ENCODE data around the gene PKD2L1. TPM values are rescaled to one million over a fixed set of nuclear protein-coding genes. Genes with fewer than 3 reads are reported as not detected.
A peak's percentile ranks its signal among the peaks of the same experiment; 100 is the strongest.

PKD2L1 gene
- total RNA-seq, 1 experiment from 2014 or later: not detected

DNA sequence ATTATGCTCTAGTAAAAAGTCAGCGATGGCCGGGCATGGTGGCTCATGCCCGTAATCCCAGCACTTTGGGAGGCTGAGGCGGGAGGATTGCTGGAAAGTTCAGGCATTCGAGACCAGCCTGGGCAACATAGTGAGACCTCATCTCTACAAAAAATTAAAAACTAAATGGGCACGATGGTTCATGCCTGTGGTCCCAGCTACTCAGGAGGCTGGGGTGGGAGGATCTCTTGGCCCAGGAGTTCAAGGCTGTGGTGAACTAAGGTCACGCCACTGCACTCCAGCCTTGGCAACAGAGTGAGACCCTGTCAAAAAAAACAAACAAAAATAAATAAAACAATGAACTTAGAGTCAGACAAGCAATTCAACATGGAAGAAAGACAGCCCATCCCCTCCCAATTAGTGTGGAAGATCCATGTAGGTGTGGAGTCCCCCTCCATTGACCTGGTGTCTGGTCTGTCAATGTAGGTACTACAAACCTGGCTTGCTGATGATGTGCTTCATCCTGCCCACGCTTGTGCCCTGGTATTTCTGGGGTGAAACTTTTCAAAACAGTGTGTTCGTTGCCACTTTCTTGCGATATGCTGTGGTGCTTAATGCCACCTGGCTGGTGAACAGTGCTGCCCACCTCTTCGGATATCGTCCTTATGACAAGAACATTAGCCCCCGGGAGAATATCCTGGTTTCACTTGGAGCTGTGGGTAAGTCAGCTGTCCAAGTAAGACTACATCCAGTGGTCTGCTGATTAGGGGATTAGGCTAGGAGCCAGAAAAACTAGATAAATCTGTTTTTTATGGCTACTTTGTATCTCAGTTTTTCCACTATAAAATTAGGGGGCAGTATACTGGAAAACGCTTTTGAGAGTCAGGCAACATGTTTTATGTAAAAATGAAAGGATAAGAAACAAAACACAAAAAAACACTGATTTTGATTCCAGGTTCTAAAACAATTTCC, 26.3 kb upstream of the PKD2L1 start:
- DNase-seq (ENCODE audit: low spot score): no peak

DNA sequence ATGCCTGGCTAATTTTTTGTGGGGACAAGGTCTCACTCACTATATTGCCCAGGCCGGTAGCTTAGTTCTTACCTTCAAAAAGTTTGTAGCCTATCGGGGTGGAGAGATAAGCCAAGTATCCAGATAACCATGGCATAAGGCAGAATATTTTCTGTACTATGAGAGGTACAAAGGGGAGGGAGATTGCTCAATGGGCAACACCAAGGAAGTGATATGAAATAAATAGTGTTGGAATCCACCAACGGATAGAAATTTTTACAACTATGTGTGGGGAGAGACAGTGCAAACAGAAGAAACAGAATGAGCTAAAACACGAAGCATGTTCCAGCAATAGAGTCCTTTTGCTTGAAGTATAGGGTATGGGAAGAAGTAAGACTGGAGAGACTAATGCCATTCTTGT, 25.1 kb upstream of the PKD2L1 start:
- DNase-seq (ENCODE audit: low spot score): no peak

DNA sequence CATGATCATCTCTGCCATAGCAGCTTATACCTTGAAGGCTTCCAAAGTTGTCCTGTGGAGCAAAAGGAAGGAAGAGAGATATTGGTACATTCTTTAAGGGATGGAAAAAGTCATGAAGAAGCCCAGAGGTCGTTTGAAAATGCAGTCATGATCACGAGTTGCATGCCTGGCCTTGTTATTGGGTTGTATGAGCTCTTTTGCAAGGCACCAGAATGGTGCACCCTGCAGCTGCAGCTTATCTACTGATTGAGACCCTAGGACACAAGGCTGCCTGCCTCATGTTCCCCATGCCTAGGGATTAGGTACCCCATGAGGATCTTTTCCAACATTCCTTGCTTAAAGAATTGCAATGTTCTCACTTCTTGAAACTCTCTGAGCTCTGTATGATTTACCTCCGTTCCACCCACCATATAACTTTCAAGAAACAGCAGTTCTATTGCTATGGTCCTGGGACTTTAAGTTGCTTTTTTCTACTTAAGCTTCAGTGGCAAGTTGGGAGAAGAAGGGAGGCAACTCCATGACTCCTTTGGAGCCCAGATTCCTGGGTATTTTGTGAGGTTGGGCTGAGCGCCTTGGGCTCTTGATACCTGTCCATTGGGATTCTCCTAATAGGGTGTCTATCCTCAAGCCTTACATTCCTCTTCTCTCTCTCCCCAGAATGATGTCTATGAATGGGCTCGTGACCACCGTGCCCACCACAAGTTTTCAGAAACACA, 23.9 kb upstream of the PKD2L1 start:
- no peak for DNase-seq (ENCODE audit: low spot score)

DNA sequence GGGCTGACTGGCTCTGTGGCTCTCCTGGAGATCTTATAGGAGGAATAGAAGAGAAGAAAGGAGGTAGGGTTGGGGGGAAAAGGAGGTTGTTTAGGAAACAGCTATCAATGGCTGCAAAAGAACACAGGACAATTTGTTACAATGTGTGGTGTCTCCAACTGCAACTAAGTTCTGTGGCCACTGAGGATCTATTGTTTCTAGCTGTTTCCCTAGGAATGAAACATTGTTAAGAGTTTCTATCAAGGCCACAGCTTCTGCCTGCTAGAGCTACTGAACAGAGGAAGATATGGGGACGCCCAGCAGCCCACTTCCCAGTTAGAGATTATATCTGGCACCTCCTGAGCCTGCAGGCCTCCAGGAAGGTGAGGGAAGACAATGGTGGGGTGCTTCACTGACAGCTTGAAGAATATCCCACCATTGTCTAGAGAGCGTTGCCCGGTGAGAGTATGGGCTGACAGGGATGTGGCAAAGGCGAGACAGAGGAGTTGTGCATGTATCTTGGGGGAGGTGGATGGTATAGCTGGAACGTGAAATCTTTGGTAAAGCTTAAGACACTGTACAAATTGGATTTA, 21.0 kb upstream of the PKD2L1 start:
- DNase-seq (ENCODE audit: low spot score): no peak

DNA sequence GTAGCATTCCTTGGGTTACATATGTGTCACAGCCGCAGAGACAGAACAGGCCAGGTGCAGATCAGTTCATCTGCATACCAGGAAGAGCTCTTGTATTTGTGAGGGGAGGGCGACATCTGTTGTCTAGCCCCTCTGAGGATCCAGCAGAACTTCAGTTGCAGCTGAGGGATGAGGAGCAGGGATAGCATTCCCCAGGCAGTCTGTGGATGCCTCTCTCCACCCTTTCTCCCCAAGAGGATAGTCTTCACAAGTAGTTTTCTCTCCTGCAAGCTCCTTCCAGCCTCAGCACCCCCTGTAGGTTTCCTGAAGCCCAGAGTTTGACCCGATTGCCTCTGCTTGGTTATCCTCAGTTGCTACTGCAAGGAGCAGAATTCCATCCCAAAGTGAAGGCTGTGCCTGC, 19.6 kb upstream of the PKD2L1 start:
- no peak for DNase-seq (ENCODE audit: low spot score)

DNA sequence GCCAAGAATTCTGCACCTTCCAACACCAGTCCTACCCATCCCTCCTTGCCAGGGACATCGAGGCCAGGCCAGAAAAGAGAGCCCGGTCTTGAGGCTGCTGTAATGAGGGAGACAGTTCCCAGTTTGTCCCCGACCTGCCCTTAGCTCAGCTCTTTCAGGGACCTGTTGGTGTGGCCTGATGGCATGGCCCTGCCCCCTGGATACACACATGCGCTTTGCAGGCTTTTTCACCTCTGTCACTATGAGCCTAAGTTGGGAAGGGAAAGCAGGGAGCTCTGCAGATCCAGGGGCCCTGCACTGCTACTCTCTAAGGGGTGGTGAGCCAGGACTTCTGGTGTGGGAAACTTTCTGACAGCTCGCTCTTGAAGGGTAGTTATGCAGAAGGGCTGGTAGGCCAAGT, 19.1 kb upstream of the PKD2L1 start:
- no peak for DNase-seq (ENCODE audit: low spot score)

DNA sequence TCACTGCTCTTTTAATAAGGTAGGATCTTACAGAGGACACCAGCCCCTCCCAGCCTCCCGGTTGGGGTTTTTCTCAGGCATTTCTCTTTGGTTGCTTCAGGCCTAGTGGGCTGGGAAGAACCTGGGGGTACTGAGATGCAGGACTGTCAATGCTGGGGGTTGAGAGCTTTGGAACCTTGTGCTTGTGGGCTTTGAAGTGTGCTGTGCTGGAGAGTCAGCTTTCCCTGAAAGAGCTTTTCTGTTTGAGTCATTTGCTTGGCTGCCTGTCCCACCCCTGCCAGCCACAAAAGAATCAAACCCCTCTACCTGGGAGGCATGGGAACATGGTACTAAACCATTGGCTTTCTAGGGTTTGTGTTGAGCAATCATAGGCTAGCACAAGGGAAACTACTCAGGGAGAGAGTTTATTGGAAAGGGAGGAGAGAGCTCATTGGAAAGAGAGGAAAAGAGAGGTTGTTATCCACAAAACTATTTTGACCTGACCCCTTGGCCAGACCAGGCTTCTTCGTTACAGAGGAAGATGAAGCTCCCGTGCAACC, 18.4 kb upstream of the PKD2L1 start:
- no peak for DNase-seq (ENCODE audit: low spot score)

DNA sequence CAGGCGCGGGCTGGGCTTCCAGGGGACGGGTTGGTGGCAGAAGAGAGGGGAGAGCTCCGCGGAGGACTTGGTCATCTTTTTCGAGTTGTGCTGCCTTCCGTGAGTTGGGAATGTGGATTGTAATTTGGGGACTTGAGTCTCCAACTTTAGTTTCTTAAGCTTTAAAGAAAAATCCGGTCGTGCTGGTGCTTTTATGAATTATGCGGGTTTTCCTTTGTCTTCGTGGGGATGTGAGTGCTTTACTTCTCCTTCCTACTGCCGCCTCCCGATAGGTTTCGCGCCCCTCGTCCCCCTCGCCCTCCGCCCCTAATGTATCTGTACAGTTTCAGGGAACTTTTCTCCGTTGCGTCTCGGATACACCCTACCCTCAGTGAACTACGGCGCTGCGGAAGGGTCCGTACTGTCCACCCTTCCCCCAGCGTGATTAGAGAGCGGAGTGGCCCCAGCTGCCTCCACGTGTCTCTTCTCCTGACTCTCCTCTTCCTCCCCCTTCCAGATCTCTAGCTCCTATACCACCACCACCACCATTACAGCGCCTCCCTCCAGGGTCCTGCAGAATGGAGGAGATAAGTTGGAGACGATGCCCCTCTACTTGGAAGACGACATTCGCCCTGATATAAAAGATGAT, 17.7 kb upstream of the PKD2L1 start:
- peak; percentile 34 for DNase-seq (ENCODE audit: low spot score)

DNA sequence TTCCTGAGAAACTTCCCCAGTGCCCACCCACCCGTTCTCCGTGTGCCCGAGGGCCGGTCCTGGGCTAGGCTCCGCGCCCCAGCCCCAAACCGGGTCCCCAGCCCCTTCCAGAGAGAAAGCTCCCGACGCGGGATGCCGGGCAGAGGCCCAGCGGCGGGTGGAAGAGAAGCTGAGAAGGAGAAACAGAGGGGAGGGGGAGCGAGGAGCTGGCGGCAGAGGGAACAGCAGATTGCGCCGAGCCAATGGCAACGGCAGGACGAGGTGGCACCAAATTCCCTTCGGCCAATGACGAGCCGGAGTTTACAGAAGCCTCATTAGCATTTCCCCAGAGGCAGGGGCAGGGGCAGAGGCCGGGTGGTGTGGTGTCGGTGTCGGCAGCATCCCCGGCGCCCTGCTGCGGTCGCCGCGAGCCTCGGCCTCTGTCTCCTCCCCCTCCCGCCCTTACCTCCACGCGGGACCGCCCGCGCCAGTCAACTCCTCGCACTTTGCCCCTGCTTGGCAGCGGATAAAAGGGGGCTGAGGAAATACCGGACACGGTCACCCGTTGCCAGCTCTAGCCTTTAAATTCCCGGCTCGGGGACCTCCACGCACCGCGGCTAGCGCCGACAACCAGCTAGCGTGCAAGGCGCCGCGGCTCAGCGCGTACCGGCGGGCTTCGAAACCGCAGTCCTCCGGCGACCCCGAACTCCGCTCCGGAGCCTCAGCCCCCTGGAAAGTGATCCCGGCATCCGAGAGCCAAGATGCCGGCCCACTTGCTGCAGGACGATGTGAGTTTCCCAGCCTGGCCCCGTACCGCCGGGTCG, 16.9 kb upstream of the PKD2L1 start, which contains the start of gene SCD:
Gene SCD (plus strand): TSS at position 469 of the 803 bp plus-strand sequence. CDS start 272 bp downstream, at position 741.
- DNase-seq (ENCODE audit: low spot score): peak; percentile 93

DNA sequence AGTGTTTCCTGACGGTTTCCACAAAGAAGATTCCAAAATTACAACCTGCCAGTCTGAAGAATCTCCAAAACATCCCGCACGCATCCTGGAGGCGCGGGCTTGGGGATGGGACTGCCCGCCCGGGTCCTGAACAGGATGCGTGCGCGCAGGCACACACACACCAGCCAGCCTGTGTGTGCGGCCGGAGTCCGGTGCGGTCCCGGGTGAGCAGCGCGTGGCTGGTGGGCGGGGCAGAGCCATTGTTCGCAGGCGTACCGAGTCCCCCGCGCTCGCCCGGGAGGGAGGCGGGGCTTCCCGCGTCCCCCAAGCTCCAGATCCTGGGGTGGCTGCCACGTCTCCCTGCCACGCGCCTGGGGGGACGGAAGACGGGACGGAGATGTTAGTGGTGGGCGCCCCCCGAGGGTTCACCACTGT, 16.3 kb upstream of the PKD2L1 start:
- peak; percentile 49 for DNase-seq (ENCODE audit: low spot score)

DNA sequence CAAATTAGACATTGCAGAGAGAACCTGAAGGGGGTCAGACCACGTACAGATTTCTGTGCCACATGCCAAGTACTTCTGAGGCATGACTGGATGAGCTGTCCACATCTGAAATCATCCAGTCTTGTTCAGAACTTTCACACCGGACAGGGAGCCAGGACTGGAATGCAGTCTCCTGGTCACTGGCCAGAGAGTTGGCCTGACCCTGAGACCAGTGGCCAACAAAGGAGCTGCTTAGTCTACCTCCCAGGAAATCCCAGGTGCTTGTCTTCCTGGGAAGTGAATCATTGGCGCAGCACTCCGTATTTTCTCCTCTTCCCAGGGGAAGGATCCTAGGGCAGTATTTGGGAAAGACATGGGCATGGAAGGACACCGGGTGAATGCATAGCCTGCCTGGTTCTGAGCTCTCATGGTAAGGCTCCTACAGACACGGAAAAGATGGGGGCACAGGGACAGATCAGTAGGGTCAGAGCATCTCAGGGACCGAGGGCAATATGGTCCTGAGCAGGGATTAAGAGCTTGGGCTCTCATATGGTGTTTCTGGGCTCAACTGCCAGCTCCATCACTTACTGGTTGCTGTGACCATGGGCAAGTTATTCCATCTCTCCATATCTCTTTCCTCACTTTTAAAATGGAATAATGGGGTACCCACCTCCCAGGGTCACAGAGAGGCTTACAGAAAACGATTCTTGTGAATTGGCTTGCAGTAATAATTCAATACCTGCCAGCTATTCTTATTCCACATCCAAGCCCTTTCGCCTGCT, 15.7 kb upstream of the PKD2L1 start:
- DNase-seq (ENCODE audit: low spot score): peak; percentile 32

DNA sequence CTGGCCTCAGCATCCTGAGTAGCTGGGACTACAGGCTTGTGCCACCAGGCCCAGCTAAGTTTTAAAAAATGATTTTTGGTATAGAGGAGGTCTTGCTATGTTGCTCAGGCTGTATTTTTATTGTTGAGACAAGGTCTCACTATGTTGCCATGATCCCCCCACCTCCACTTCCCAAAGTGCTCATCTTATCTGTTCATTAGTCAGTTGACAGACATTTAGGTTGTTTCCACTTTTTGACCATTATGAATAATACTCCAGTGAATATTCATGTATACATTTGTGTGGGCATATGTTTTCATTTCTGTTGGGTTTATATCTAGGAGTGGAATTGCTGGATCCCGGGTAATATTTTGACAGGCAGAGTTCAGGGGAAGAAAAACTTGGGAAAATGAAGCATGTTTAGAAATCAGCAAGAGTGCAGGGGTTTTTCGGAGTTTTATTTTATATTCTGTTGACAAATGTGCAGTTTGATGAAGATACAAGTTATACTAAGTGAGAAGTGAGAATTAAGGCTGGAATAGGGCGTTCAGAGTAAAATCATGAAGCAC, 14.3 kb upstream of the PKD2L1 start:
- no peak for DNase-seq (ENCODE audit: low spot score)

DNA sequence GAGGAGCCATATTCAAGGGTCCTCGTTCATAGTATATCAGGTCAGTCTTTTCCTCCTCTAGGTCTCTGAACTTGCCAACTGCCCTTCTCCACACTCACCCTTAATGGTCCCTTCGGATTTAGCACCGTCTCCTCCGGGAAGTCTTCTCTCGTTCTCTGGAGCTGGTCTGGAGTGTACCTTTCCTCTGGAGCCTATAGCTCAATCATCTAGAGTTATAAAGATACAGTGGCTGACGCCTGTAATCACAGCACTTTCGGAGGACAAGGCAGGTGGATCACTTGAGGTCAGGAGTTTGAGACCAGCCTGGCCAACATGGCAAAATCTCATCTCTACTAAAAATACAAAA, 12.6 kb upstream of the PKD2L1 start:
- DNase-seq (ENCODE audit: low spot score): no peak

DNA sequence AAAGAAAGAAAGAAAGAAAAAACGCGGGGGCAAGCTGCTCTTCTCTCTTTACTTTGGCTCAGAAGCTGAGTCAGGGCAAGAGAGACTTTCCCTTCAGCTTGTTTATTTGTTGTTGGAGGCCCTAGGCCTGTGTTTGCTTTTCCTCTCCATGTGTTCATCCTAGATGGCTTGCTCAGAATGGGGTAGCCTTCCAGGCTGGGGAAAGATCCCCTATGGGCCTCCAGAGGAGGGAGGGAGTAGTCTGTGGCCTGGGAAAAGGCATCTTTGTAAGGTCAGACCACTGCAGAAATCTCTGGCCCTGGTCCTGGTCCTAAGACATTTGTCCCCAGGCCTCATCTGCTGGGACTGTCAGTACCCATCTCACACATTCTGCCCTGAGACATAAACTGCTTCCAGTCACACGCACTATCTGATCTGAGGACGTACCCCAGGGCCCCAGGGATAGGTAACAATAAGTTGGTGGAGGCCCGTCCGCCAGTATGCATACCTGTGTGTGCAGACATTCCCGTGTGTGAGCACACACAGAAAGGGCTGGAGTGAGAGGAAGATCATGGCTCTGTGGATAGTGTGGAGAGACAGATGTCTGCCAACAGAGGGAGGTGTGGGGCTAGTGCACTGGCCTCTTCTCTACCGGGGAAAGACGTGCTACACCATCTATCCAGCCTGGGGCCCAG, 12.1 kb upstream of the PKD2L1 start:
- DNase-seq (ENCODE audit: low spot score): peak; percentile 77

DNA sequence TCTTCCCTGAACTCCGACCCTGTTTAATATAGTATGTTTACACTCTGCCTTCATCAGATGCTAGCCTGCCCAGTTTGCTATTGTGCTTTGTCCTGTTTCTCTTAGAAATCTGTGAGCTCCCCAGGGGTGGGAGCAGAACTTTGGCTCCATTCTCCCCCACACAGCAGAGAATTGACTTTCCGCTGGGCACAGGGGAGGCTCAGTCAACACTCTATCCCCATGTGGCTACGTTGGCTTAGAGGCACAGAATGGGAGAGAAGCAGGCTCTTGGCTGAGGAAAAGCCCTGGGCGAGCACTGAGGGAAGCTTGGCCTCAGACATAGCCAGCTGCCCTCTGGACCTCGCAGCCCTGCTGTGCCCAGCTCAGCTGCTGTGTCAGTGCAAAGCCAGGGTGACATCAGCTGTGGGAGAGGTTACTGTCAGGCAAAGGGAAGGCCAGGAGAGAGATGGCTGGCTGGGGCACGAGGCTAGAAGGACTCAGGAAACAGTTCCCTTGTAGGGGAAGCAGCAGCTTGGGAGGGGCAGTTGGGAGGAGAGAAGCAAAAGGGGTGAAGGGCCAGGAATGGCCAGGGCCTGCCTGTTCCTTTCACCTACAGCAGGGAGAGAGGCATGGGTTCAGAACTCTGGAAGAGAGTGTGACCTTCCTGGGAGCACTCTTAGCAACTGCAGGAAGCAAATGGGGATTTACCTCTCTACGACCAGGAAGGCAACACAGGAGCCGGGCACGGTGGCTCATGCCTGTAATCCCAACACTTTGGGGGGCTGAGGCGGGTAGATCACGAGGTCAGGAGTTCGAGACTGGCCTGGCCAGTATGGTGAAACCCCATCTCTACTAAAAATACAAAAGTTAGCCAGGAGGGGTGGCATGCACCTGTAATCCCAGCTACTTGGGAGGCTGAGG, 11.2 kb upstream of the PKD2L1 start:
- DNase-seq (ENCODE audit: low spot score): no peak

DNA sequence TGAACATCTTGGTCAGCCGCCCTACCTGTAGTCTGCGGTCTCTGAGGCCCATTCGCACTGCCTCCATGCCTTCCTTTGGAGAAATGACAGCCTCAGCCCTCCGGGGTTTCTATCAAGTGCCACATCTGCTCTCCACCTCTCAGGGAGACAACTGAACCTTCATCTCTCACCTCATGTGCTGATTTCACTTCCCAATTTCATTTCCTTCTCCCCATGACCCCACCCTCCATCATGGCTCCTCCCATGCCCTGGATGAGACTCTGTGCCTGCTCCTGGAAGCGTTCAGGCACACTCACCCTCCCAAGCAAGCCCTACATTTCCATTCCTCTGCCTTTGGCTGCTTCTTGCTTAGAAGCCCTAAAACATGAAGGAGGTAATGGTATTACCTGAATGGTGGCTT, 9.2 kb upstream of the PKD2L1 start:
- DNase-seq (ENCODE audit: low spot score): no peak

DNA sequence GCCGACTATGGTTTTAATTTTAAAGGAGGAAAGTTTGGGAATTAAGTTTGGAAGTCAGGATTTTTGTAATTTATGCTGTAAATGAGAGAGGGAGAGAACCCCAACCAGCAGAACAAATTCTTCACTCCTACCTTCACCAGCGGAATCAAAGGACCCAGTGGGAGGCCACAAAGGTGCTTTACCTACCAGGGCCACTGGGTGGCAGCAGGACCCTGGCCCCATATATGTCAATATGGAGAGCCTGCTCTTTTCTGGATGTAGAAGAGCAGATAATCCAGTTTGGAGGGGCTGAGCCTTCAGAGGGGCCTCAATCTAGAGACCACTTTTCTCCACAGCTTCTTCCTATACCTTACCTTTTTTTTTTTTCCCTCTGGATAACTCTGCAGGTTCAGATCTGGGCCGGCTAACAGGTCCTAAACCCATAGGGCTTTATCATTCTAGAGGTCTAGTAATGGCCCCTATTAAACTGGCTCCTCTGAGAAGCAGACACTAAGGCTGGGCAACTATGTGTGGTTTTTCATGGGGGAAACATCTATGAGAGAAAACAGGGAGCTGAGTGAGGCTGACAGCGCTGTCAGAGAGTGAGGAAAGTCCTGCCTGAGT, 8.5 kb upstream of the PKD2L1 start:
- DNase-seq (ENCODE audit: low spot score): peak; percentile 79

DNA sequence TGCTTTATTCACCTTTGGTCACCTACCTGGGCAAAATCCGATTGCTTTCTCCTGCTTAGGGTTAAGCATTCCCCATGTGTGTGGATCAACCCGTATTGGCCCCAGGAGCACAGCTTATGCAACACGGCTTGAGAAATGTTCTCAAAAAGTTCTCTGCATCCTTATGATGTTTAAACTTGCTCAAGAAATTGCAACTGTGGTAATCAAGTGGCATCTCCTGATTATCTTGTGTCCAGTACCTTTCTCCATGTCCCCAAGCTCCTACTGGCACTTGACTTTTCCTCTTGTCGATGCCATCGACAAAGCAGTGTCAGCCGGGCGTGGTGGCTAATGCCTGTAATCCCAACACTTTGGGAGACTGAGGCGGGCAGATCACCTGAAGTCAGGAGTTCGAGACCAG, 4.7 kb upstream of the PKD2L1 start:
- DNase-seq (ENCODE audit: low spot score): no peak

All from HT-29 (cell line).